ENCODE results near the gene ZNF652.

DNA sequence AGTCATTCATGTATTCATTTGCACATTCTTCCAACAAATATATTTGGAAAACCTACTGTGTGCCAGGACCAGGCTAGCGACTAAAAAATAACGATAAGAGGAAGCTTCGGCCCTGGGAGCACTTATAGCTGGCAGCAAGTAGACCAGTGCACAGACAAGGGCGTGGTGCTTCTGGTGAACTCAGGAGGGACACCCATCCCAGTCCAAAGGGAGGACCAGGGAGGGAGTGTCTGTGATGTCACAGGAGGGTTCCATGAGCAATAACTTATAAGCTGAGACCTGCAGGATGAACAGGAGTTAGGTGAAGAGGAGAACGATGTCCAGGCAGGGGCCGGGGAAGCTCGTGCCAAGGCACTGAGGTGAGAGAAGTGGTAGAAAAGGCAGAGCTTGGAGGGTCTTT, 114.1 kb downstream of the ZNF652 start:
- TF ChIP-seq, protein P1, sequence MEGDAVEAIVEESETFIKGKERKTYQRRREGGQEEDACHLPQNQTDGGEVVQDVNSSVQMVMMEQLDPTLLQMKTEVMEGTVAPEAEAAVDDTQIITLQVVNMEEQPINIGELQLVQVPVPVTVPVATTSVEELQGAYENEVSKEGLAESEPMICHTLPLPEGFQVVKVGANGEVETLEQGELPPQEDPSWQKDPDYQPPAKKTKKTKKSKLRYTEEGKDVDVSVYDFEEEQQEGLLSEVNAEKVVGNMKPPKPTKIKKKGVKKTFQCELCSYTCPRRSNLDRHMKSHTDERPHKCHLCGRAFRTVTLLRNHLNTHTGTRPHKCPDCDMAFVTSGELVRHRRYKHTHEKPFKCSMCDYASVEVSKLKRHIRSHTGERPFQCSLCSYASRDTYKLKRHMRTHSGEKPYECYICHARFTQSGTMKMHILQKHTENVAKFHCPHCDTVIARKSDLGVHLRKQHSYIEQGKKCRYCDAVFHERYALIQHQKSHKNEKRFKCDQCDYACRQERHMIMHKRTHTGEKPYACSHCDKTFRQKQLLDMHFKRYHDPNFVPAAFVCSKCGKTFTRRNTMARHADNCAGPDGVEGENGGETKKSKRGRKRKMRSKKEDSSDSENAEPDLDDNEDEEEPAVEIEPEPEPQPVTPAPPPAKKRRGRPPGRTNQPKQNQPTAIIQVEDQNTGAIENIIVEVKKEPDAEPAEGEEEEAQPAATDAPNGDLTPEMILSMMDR (IDR thresholded peaks at IDR 0.05), result no peak
- no peak for TF ChIP-seq POLR2A (IDR thresholded peaks at IDR 0.05)

Data from Peyer's patch (tissue), 4 donors.